HG03521 (cell line): ENCODE data around the gene ADAM11.

Source experiments
- ATAC-seq: cut with Tn5 transposase; IDR thresholded peaks from one replicate; pipeline ENCODE4 v1.9.1; 2021; ENCODE audit warnings: mild to moderate bottlenecking, moderate library complexity; ENCODE audit not compliant: unreplicated experiment

Gene ADAM11

GRCh38 chr17:44829523-44830358 is 71.0 kb downstream of the ADAM11 start, which contains the start of gene GJC1:
GJC1 (minus strand) TSS chr17:44830287; CDS start chr17:44805817, 24,470 bp downstream.
- ATAC-seq = no peak

DNA sequence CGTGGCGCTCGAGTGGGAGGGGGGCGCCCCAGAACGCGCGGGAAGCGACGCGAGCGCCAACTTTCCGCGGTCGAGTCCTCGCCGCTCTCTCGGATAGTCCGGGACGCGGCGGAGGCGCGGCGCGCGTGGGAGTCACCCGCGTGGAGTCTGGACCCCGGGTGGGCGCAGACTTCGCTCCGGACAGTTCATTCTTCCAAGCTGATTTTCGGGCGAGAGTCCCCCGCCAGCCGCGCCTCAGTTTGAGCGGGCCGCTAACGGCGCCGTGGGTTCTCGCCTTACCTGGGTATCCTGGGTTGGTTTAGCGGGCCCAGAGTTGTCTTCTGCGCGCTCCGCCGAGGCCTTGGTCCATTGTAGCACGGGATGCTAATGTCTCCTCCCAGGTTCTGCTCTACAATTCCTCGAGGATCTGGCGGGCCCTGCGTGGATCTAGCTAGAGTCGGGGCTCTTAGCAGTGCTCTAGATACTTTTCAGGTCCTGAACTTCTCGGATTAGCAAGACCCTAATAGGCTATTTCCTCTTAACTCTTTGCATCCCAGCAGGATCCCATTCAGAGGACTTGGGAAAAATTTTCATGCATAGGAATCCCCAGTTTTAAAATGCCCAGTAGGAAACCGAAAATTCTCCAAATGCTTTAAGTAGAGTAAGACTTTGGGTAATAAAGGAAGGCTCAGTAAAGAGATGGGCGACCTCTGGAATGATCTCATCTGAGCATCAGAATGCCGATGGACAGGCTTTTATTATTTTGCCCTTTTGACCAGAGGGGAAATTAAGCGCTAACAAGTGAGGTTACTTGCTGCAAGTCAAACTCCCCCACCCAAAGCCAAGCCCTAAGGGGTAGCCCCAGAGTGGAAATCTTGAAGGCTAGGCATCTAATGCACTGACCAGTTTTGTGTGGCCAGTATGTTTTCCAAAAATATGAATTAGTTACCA is 71.8 kb downstream of the ADAM11 start:
- ATAC-seq = no peak

GRCh38 chr17:44831371-44831770 is 72.6 kb downstream of the ADAM11 start:
- no peak for ATAC-seq
